Measurements from ENCODE around the gene B9D1.

- TF ChIP-seq CTCF (IDR thresholded peaks at IDR 0.05; ENCODE audit: low read depth, low read length) (no peak), EZH2phosphoT487 (IDR thresholded peaks at IDR 0.05; ENCODE audit: low read depth) (no peak)
Measured at GRCh38 chr17:19348806-19349205, 13.7 kb downstream of the B9D1 start.

All from OCI-LY3 (cell line).